Suprapubic skin (tissue), 4 donors: ENCODE results near the gene COPG2. TPM values are rescaled to one million over a fixed set of nuclear protein-coding genes. Genes with fewer than 3 reads are reported as not detected.

ENCODE experiments used
- DNase-seq, 2 donors: peaks; one replicate each; pipeline ENCODE4 v3.0.0-alpha.2; 2019; ENCODE audit warnings: low spot score in 2 of 2
- H3K27ac ChIP-seq: fragments of 200-600 bp; sonication (generic); one replicate; pipeline ENCODE4 v1.5.1; 2019
- H3K27me3 ChIP-seq: fragments of 200-600 bp; sonication (generic); one replicate; pipeline ENCODE4 v1.5.1; 2019
- H3K36me3 ChIP-seq: fragments of 200-600 bp; sonication (generic); one replicate; pipeline ENCODE4 v1.5.1; 2019
- H3K4me1 ChIP-seq: fragments of 200-600 bp; sonication (generic); one replicate; pipeline ENCODE4 v1.5.1; 2019
- H3K4me3 ChIP-seq: fragments of 200-600 bp; sonication (generic); one replicate; pipeline ENCODE4 v1.5.1; 2019; ENCODE audit warnings: mild to moderate bottlenecking
- H3K9me3 ChIP-seq: fragments of 200-600 bp; sonication (generic); one replicate; pipeline ENCODE4 v1.5.1; 2019
- CTCF ChIP-seq, 2 donors: fragments of 200-600 bp in 1 of 2; fragments of 450-650 bp in 1 of 2; sonication (generic) in 1 of 2; IDR thresholded peaks; one replicate each; pipeline ENCODE4 v1.5.1; 2016 to 2019; ENCODE audit warnings: antibody characterized with exemption in 2 of 2, mild to moderate bottlenecking in 1 of 2, moderate library complexity in 1 of 2
- EP300 ChIP-seq: sonication (generic); formaldehyde crosslinking; IDR thresholded peaks from one replicate; pipeline ENCODE4 v1.6.1; 2017; ENCODE audit warnings: antibody characterized with exemption
- POLR2A ChIP-seq, 2 donors: fragments of 450-650 bp; IDR thresholded peaks; one replicate each; pipeline ENCODE4 v1.6.1; 2017; ENCODE audit warnings: antibody characterized with exemption in 2 of 2, mild to moderate bottlenecking in 2 of 2, moderate library complexity in 2 of 2
- POLR2AphosphoS5 ChIP-seq, 3 donors: sonication (generic); formaldehyde crosslinking; IDR thresholded peaks; one replicate each; pipeline ENCODE4 v1.6.1; 2017; ENCODE audit warnings: antibody characterized with exemption in 3 of 3
- WGBS: methylation state at CpG from one replicate; pipeline ENCODE4 v1.1.5; 2018; 5-methylcytosine and 5-hydroxymethylcytosine counted together
- total RNA-seq, 4 donors: library from RNA; depleted of rRNA; stranded (reverse); fragments of >200 nt; gene quantifications; one replicate each; pipeline ENCODE4 v1.1.0, GENCODE V29; 2016

Gene COPG2
- total RNA-seq, 4 donors from 2014 or later: 17.9 to 24.8 (median 21.0) TPM

DNA sequence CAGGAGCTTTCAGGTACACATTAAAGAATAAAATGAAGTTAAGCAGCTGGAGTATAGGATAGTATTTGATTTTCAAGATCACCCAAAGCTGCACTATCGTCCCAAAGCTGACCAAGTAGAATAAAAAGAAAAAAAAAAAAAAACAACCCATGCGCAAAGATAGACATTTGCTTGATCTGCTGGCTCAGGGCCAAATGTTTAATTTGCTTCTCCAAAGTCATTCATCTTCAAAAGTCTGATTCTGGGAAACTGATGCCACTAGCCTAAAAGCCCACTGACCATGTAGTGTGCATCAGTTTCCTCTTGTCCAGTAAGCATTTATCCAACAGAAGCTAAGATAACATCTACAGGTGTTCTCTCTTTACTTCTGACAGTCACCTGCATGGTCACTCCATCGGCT lies 162.2 kb downstream of the COPG2 start:
- H3K9me3 ChIP-seq: no peaks in the 10 kb centered on the region
- TF ChIP-seq POLR2A (IDR thresholded peaks at IDR 0.05) (no peak), POLR2AphosphoS5 (IDR thresholded peaks at IDR 0.05) (no peak)

GRCh38 chr7:130505753-130506152 lies 162.8 kb downstream of the COPG2 start:
- Histone ChIP-seq H3K27me3 (no peaks in the 10 kb centered on the region), H3K36me3 (peaks cover 19% of the 10 kb centered on the region), H3K27ac (no peak overlapping the region), H3K4me3 (no peak overlapping the region), H3K4me1 (no peaks in the 10 kb centered on the region), H3K9me3 (no peaks in the 10 kb centered on the region)
- no peak for TF ChIP-seq CTCF (IDR thresholded peaks at IDR 0.05)
- TF ChIP-seq POLR2AphosphoS5 (IDR thresholded peaks at IDR 0.05): no peak
- TF ChIP-seq EP300: no peak
- TF ChIP-seq POLR2A (IDR thresholded peaks at IDR 0.05): no peak
- DNase-seq: no peak

More for the DNA sequence above, 162.2 kb downstream of the COPG2 start:
- no peaks in the 10 kb centered on the region for H3K4me1 ChIP-seq
- DNase-seq: no peak
- no peak overlapping the region for H3K27ac ChIP-seq
- H3K36me3 ChIP-seq: peaks cover 19% of the 10 kb centered on the region
- no peak overlapping the region for H3K4me3 ChIP-seq
- H3K27me3 ChIP-seq: no peaks in the 10 kb centered on the region
- 95% methylated on average over 3 of the region's 3 CpGs for WGBS

GRCh38 chr7:130500910-130501309 lies 167.6 kb downstream of the COPG2 start:
- Histone ChIP-seq H3K9me3 (no peaks in the 10 kb centered on the region), H3K36me3 (peaks cover 14% of the 10 kb centered on the region), H3K27me3 (no peaks in the 10 kb centered on the region), H3K4me1 (no peaks in the 10 kb centered on the region), H3K4me3 (no peak overlapping the region), H3K27ac (no peak overlapping the region)
- no peak for DNase-seq
- TF ChIP-seq EP300 (no peak), POLR2A (IDR thresholded peaks at IDR 0.05) (no peak), CTCF (IDR thresholded peaks at IDR 0.05) (no peak), POLR2AphosphoS5 (IDR thresholded peaks at IDR 0.05) (no peak)
- 41% methylated on average over 2 of the region's 2 CpGs for WGBS

DNA sequence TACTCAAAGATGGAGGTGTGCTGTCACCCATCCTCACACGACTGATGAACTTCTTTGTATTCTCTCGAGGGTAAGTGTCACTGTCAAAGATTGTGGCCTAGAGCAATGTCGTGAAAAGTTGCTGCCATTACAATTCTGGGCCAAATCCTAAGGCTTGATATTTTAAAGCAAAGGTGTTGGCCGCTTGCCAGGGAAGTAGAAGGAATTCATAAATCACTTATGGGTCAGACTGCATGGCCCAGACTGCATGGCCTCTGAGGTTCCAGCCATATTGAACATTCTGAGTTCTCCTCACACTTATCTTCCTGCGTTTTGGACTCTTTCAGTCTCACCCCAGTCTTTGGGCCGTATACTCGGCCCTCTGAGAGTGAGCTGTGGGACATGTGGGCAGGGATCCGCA lies 168.1 kb downstream of the COPG2 start:
- WGBS: 88% methylated on average over 8 of the region's 8 CpGs
- Histone ChIP-seq H3K4me1 (no peaks in the 10 kb centered on the region), H3K27ac (no peak overlapping the region), H3K27me3 (no peaks in the 10 kb centered on the region), H3K9me3 (no peaks in the 10 kb centered on the region), H3K4me3 (no peak overlapping the region), H3K36me3 (peaks cover 10% of the 10 kb centered on the region)
- no peak for TF ChIP-seq CTCF (IDR thresholded peaks at IDR 0.05)
- no peak for TF ChIP-seq POLR2AphosphoS5 (IDR thresholded peaks at IDR 0.05)
- TF ChIP-seq EP300: no peak
- TF ChIP-seq POLR2A (IDR thresholded peaks at IDR 0.05): no peak
- no peak for DNase-seq

- Histone ChIP-seq H3K4me1 (peaks cover 14% of the 10 kb centered on the region), H3K9me3 (no peaks in the 10 kb centered on the region), H3K36me3 (no peaks in the 10 kb centered on the region), H3K4me3 (no peak overlapping the region), H3K27ac (no peak overlapping the region), H3K27me3 (no peaks in the 10 kb centered on the region)
- DNase-seq: no peak
- WGBS: 63% methylated on average over 2 of the region's 2 CpGs
- TF ChIP-seq EP300 (no peak), POLR2AphosphoS5 (IDR thresholded peaks at IDR 0.05) (no peak), POLR2A (IDR thresholded peaks at IDR 0.05) (no peak), CTCF (IDR thresholded peaks at IDR 0.05) (no peak)
Measured at GRCh38 chr7:130494431-130494858, 174.1 kb downstream of the COPG2 start.

DNA sequence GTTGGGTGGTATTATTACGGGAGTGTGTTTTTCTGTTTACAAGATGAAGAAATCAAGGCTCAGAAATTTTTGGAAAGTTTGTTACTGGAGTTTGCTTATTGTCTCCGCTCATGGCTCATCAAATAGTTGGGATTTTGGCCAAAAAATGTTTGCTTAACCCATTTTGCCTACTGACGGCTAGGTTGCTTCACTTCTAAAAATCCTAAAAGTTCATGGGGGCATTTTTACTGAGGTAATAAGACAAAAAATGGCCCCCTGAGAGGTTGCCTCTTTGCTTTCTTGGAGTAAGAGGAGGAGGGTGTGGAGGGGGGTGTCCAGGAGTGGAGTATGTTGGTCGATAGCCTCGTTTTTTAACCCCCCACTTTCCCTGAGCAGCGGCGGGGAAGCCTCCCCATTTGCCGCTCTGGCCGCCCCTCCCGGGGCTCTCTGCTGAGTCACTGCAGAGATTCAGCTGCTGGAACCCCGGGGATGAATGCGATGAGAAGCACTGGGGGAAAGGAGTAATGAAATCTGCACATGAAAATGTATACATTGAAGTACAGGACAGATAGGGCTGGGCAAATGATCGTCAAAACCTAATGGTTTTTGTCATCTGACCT lies 175.2 kb downstream of the COPG2 start:
- H3K4me3 ChIP-seq: peak overlapping the region; percentile 53

More for the DNA sequence above, 175.2 kb downstream of the COPG2 start:
- Histone ChIP-seq H3K27ac (no peak overlapping the region), H3K36me3 (no peaks in the 10 kb centered on the region), H3K27me3 (no peaks in the 10 kb centered on the region), H3K4me1 (peaks cover 14% of the 10 kb centered on the region), H3K9me3 (no peaks in the 10 kb centered on the region)
- DNase-seq: no peak
- TF ChIP-seq POLR2AphosphoS5 (IDR thresholded peaks at IDR 0.05): no peak
- TF ChIP-seq EP300: no peak
- no peak for TF ChIP-seq POLR2A (IDR thresholded peaks at IDR 0.05)
- no peak for TF ChIP-seq CTCF (IDR thresholded peaks at IDR 0.05)
- 56% methylated on average over 13 of the region's 13 CpGs for WGBS
